B cell (primary cell): Measurements from ENCODE around the gene SLC18A2.

Experiments
- CTCF ChIP-seq: fragments of 200-600 bp; IDR thresholded peaks from one replicate; pipeline ENCODE4 v1.8.0; 2022; ENCODE audit warnings: antibody characterized with exemption, mild to moderate bottlenecking
- EZH2 ChIP-seq: IDR thresholded peaks from 2 replicates; pipeline ENCODE4 v1.6.1; 2012; ENCODE audit warnings: borderline replicate concordance, low read depth, mild to moderate bottlenecking, moderate library complexity, low read length; ENCODE audit not compliant: insufficient read depth, poor library complexity, severe bottlenecking

DNA sequence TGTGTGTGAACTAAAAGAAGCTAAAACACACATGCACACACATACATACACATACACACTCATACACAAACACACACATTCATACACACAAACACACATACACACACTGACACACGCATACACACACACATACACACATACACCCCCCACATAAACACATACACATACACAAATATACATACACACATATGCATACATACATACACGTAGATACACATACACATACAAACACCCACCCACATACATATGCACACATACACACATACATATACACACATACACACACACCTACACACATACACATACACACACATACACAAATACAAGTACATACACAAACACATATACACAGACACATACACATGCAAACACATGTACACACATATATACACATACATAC is 28.0 kb downstream of the SLC18A2 start:
- TF ChIP-seq CTCF: no peak
- TF ChIP-seq EZH2: no peak
